Neural cell (in vitro differentiated cells): ENCODE data around the gene GINS1. TPM values are rescaled to one million over a fixed set of nuclear protein-coding genes. Genes with fewer than 3 reads are reported as not detected.

ENCODE experiments used
- H2AFZ ChIP-seq: fragments of 200-600, 300-800 bp; sonication (generic), shearing (Covaris generic); 2 replicates; pipeline ENCODE4 v1.6.0; 2014; ENCODE audit warnings: low read depth, mild to moderate bottlenecking, antibody characterized with exemption, low read length, moderate library complexity
- H3F3A ChIP-seq: fragments of 200-600 bp; shearing (Covaris generic); 2 replicates; pipeline ENCODE4 v1.6.1; 2016; ENCODE audit warnings: mild to moderate bottlenecking, moderate library complexity, mixed read lengths, antibody characterized with exemption, low read length; ENCODE audit not compliant: insufficient read depth, poor library complexity, severe bottlenecking
- H3K27ac ChIP-seq: fragments of 200-600, 300-800 bp; sonication (generic), shearing (Covaris generic); 2 replicates; pipeline ENCODE4 v1.5.1; 2014; ENCODE audit warnings: mild to moderate bottlenecking, low read length, moderate library complexity
- H3K27me3 ChIP-seq: fragments of 300-800, 200-600 bp; sonication (generic), shearing (Covaris generic); 2 replicates; pipeline ENCODE4 v1.6.0; 2014; ENCODE audit warnings: mild to moderate bottlenecking, low read depth, low read length, moderate library complexity; ENCODE audit not compliant: insufficient read depth
- H3K36me3 ChIP-seq: fragments of 300-800, 200-600 bp; sonication (generic), shearing (Covaris generic); 2 replicates; pipeline ENCODE4 v1.5.1; 2014; ENCODE audit warnings: mild to moderate bottlenecking, antibody characterized with exemption, low read length, moderate library complexity; ENCODE audit not compliant: insufficient read depth
- H3K4me2 ChIP-seq: fragments of 300-800, 200-600 bp; sonication (generic), shearing (Covaris generic); 2 replicates; pipeline ENCODE4 v1.6.0; 2014; ENCODE audit warnings: mild to moderate bottlenecking, low read length
- H3K4me3 ChIP-seq: fragments of 300-800, 200-600 bp; sonication (generic), shearing (Covaris generic); 2 replicates; pipeline ENCODE4 v1.5.1; 2014; ENCODE audit warnings: mild to moderate bottlenecking, low read length, moderate library complexity
- H3K79me2 ChIP-seq: fragments of 200-600 bp; shearing (Covaris generic); replicated peaks from 2 replicates; pipeline ENCODE4 v1.6.0; 2014; ENCODE audit warnings: mild to moderate bottlenecking, low read length, moderate library complexity; ENCODE audit not compliant: insufficient read depth
- H3K9ac ChIP-seq: fragments of 300-800, 200-600 bp; sonication (generic), shearing (Covaris generic); 2 replicates; pipeline ENCODE4 v1.6.1; 2016; ENCODE audit warnings: mild to moderate bottlenecking, low read length, mixed read lengths
- H3K9me2 ChIP-seq: fragments of 200-600 bp; shearing (Covaris generic); 2 replicates; pipeline ENCODE4 v1.6.1; 2016; ENCODE audit warnings: mild to moderate bottlenecking, low read length, mixed read lengths; ENCODE audit not compliant: insufficient read depth
- H3K9me3 ChIP-seq: fragments of 200-600, 300-800 bp; sonication (generic), shearing (Covaris generic); 2 replicates; pipeline ENCODE4 v1.6.1; 2016; ENCODE audit warnings: mild to moderate bottlenecking, mixed run types, low read length, moderate library complexity, mixed read lengths
- H4K20me1 ChIP-seq: fragments of 200-600 bp; shearing (Covaris generic); 2 replicates; pipeline ENCODE4 v1.6.1; 2016; ENCODE audit warnings: mild to moderate bottlenecking, mixed run types; ENCODE audit not compliant: insufficient read depth
- CTCF ChIP-seq: fragments of 450-650 bp; IDR thresholded peaks from 2 replicates; pipeline ENCODE4 v1.5.1; 2014; ENCODE audit warnings: antibody characterized with exemption, mild to moderate bottlenecking, moderate library complexity; ENCODE audit not compliant: poor library complexity, severe bottlenecking
- EP300 ChIP-seq: fragments of 450-650 bp; conservative IDR thresholded peaks from 2 replicates; pipeline ENCODE4 v1.6.1; 2014; ENCODE audit warnings: antibody characterized with exemption, mild to moderate bottlenecking, moderate library complexity; ENCODE audit not compliant: poor library complexity, severe bottlenecking
- EZH2 ChIP-seq: fragments of 200-600, 300-800 bp; shearing (Covaris generic), sonication (generic); IDR thresholded peaks from 2 replicates; pipeline ENCODE4 v1.6.1; 2014; ENCODE audit warnings: antibody characterized with exemption, low read length, borderline replicate concordance, mild to moderate bottlenecking; ENCODE audit not compliant: insufficient read depth, poor library complexity, severe bottlenecking
- MXI1 ChIP-seq: fragments of 450-650 bp; conservative IDR thresholded peaks from 2 replicates; pipeline ENCODE4 v1.6.1; 2014; ENCODE audit warnings: antibody characterized with exemption, mild to moderate bottlenecking; ENCODE audit not compliant: poor library complexity, severe bottlenecking
- POLR2AphosphoS5 ChIP-seq: IDR thresholded peaks from 2 replicates; pipeline ENCODE4 v1.6.1; 2012
- RAD21 ChIP-seq: fragments of 450-650 bp; conservative IDR thresholded peaks from 2 replicates; pipeline ENCODE4 v1.6.1; 2014; ENCODE audit warnings: antibody characterized with exemption, mild to moderate bottlenecking, moderate library complexity
- REST ChIP-seq: IDR thresholded peaks from 2 replicates; pipeline ENCODE4 v1.6.1; 2012; ENCODE audit warnings: borderline replicate concordance
- SMC3 ChIP-seq: fragments of 450-650 bp; conservative IDR thresholded peaks from 2 replicates; pipeline ENCODE4 v1.6.1; 2014; ENCODE audit warnings: antibody characterized with exemption, mild to moderate bottlenecking, moderate library complexity; ENCODE audit not compliant: poor library complexity
- TAF1 ChIP-seq: IDR thresholded peaks from 2 replicates; pipeline ENCODE4 v1.6.1; 2012; ENCODE audit warnings: low read depth
- polyA plus RNA-seq: library from polyadenylated mRNA; depleted of rRNA; stranded (reverse); fragments of >200 nt; gene quantifications from 2 replicates; pipeline ENCODE4 v1.2.3, GENCODE V29; 2014

The GINS1 gene
- polyA plus RNA-seq, 1 donor from 2014 or later: 4.5 TPM

- Histone ChIP-seq H3K9me2 (no peaks in the 10 kb centered on the region), H3K27me3 (no peaks in the 10 kb centered on the region), H4K20me1 (no peaks in the 10 kb centered on the region), H3K4me2 (no peak overlapping the region), H3K27ac (no peak overlapping the region), H2AFZ (no peak overlapping the region), H3K9me3 (no peaks in the 10 kb centered on the region), H3K36me3 (no peaks in the 10 kb centered on the region), H3K9ac (no peak overlapping the region), H3F3A (no peaks in the 10 kb centered on the region), H3K4me3 (no peak overlapping the region), H3K79me2 (no peaks in the 10 kb centered on the region)
- no peak for TF ChIP-seq MXI1
- TF ChIP-seq POLR2AphosphoS5: no peak
- no peak for TF ChIP-seq SMC3
- no peak for TF ChIP-seq RAD21
- TF ChIP-seq CTCF: no peak
- TF ChIP-seq REST: no peak
- TF ChIP-seq EP300: no peak
- TF ChIP-seq TAF1: no peak
- TF ChIP-seq EZH2: no peak
These were observed 46.9 kb downstream of the GINS1 start for GRCh38 chr20:25454153-25454900.

DNA sequence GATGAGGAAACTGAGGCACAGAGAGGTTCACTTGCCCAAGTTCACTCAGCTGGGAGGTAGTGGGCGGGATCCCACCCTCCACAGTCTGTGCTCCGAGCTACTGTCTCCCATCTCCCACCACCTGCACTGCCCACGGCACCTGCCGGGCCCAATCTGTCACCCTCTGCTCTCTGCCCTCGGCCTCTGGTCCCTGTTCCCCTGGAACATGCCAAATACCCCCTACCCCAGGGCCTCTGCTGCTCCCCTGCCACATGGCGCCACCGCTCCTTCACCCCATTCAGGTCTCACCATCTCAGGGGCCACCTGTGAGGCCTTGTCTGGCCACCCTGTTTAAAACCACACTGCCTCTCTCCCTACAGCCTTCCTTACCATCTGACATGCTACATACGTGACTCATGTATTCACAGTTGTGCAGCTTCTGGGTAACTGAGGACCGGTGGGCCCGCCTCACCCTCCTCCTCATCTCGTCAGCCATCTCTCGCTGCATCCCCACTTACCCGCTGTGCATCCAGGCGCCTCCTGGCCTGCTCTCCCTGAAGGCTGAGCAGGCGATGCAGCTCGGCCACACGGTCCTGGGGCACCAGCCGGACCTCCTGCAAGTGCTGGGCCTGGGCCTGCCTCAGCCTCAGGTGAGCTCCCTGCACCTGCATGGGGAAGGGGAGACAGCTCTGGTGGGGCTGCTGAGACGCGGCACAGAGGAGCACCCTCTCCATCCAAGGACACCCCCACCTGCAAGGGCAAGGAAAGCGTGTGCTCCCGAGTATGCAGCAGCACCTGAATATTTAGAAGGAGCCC, 50.6 kb downstream of the GINS1 start:
- H3K9me2 ChIP-seq: no peaks in the 10 kb centered on the region
- no peaks in the 10 kb centered on the region for H4K20me1 ChIP-seq
- no peaks in the 10 kb centered on the region for H3K79me2 ChIP-seq
- no peak overlapping the region for H3K4me3 ChIP-seq
- no peak overlapping the region for H3K27ac ChIP-seq
- no peak overlapping the region for H3K4me2 ChIP-seq
- no peaks in the 10 kb centered on the region for H3F3A ChIP-seq
- TF ChIP-seq MXI1 (no peak), TAF1 (no peak)
- H3K9ac ChIP-seq: no peak overlapping the region
- no peak overlapping the region for H2AFZ ChIP-seq
- peaks cover 4% of the 10 kb centered on the region for H3K36me3 ChIP-seq
- no peaks in the 10 kb centered on the region for H3K9me3 ChIP-seq
- H3K27me3 ChIP-seq: no peaks in the 10 kb centered on the region
